Stimulated activated naive CD4-positive, alpha-beta T cell (primary cell): ENCODE data around the gene MEGF6.

Source experiments
- DNase-seq, 6 experiments: peaks; one replicate each; lab custom pipeline; 2025; lab: John Stamatoyannopoulos, UW

Gene MEGF6

GRCh38 chr1:3552751-3553150 lies 58.6 kb downstream of the MEGF6 start:
- no peak for DNase-seq

DNA sequence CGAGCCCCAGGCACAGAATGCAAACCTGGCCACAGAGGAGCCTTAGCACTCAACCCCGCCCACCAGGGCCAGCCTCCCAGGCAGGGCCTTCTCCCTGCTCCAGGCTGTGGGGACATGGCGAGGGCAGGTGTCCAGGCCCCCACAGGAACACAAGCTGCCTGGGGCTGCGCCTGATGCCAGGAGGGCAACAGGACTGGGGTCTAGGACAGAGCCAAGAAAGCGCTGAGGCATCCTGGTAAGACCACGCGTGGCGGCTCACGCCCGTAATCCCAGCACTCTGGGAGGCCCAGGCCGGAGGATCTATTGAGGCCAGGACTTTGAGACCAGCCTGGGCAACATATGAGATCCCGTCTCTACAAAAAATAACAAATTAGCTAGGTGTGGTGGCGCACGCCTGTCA lies 59.1 kb downstream of the MEGF6 start:
- DNase-seq: no peak

- no peak for DNase-seq
These were observed 59.6 kb downstream of the MEGF6 start for GRCh38 chr1:3551711-3552110.

GRCh38 chr1:3551290-3551678 lies 60.0 kb downstream of the MEGF6 start:
- DNase-seq: no peak

DNA sequence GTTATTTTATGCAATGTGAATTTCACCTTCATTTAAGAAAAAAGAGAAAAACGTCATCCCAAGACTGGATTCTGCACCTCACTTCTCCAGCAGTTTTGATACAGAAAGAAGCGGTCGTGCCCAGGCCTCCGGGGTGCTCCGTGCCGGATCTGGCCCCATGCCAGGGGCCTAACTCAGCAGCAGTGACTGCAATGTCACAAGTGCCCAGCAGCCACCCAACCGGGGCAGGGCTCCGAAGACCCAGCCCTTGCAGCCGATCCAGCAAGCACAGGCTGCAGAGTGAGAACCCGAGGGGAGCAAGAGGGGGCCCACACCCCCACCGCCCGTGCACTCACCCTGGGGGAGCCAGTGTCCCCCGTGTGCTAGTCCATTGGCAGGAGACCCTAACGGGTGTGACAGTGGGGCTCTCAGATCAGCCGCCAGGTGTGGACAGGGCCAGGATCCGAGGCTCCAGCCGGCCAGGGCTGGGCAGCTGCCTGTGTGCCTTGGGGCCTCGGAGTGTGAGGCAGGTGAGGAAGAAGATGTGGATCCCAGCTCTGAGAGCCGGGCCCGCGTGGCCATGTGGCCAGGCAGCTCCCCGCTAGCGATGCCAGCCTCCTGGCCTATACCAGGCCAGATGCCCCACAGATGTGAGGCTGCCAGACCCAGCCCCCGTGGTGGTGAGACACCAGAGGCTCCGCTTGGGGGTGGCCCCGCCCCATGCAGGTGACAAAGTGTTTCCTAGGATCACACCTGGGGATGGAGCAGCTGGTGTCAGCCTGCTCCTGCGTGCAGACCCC lies 60.6 kb downstream of the MEGF6 start:
- DNase-seq: no peak

- DNase-seq: no peak
These were observed 62.4 kb downstream of the MEGF6 start for GRCh38 chr1:3548895-3549294.

DNA sequence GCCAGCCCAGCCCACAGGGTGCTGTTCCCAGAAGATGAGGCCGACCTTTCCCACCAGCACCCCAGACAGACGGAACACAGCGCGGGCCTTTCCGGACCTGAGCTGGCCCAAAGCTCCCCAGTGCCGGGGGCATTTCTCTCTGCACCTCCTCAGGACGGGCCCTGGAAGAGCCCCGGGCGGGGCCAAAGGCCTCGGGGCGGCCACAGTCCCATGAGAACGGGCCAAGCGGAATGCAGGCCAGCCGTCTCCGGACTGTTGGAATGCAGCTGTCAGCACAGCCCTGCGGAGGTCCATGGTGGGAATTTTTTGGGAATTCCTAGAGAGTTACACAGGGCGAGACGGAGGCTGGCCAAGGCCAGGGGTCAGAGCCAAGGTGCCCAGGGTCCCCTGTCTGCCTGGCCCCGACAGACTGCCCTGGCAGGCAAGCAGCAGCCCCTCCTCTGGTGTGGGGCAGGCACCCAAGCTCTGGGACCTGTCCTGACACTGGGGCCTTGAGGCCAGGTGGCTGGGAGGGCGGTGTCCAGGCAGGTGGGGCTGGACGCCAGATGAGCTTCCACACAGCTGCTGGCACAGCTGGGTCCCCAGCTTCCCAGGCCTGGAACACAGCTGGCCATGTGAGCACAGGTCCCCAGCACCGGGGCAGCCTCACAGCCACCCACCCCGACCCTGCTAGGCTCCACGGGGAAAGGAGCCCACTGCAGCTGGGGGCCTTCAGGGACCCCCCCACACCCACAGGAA lies 63.0 kb downstream of the MEGF6 start:
- DNase-seq: no peak

DNA sequence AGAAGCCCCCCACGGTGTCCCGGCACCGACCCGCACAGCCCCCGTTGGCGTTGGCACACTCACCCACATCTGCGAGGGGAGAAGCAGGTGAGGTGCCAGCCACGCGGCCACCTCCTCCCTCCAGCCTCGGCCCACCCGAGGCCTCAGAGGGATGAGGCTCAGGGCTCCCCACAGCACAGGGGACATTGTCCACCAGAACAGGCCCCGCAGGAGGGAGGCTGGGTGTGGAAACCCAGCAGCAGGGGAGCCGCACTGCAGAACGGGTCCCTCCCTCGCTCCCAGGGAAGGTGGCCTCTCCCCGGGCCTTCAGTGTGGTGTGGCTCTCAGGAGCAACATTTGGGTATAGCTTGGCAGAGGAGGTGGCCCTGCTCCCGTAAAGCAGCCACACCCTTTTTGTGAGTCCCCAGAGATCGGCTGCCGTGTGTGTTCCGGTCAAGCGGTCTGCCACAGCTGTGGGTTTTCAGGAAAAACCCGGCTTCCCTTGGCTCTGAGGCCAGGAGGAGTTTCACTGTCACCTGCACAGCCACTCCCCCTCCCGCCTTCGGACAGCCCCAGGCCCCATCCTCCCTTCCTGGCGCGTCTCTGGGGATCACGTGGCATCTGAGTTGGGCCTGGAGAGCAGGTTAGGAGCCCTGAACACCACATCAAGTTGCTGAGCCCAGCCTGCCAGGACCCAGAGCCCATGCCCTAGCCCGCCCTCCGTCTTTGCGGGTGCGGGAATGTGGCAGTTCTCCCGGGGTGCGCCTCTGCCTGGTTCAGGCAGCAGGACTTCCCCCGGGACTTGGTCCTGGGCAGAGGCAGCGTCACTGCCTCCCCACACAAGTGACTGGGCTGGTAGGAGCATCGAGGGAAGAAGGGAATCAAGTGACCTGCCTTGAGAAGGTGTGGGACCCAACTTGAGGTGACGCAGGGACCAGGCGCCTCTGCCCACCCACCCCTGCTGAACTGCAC lies 64.0 kb downstream of the MEGF6 start:
- no peak for DNase-seq

DNA sequence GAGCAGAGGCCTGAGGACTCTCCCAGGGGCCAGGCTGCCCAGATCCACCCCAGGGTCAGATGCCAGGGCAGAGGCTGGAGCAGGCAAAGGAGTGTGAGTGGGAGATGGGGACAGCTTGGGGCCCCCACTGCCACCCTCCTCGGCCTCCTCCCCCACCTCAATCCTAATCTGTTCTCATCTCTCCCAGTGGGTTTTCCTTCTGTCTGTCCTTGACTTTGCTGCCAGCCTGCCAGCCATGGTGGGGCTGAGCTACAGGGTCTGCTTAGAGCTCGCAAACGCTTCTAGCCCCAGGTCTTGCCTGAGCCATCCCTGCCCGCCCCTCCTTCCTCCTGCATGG lies 65.3 kb downstream of the MEGF6 start:
- DNase-seq: no peak

- DNase-seq: no peak
These were observed 65.8 kb downstream of the MEGF6 start for GRCh38 chr1:3545363-3546047.

- DNase-seq: no peak
These were observed 67.0 kb downstream of the MEGF6 start for GRCh38 chr1:3544040-3544977.

- DNase-seq: no peak
These were observed 68.0 kb downstream of the MEGF6 start for GRCh38 chr1:3543076-3544039.

DNA sequence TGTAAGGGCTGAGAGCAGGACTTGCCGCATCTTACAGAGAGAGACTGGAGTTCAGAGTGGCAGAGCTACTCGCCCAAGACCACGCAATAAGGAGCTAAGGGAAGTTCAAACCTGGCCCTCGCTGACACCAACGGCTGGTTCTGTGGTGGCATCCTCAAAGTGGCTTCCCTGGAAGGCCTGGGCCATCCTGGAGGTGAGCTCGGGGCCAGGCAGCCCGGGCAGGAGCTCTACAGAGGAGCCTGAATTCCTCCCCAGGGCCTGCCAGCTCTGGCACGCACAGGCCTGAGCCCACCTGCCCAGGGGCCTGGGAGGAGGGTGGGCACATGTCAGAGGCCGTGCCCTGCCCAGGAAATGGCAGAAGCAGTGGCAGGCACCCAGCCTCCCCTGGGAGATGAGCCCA lies 68.6 kb downstream of the MEGF6 start:
- DNase-seq: no peak

DNA sequence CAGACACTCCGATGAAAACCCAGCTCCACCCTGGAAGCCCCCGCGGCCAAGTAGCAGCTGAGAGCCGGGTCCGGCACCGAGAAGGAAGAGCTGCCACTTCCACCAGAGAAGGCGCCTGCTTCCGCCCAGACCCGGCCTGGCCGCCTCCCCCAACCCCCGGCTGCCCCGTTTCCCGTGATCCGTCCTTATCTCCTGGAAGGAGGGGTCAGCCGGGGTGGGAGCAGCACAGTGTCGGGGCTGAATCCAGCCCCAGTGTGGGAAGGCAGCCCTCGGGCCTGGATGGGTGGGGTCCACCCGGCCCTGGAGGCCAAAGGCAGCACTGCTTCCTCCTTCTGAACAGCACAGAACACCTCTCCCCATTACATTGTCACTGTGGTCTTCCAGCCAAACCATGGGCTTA lies 69.4 kb downstream of the MEGF6 start:
- DNase-seq: no peak

- DNase-seq: no peak
These were observed 69.8 kb downstream of the MEGF6 start for GRCh38 chr1:3541465-3541864.

DNA sequence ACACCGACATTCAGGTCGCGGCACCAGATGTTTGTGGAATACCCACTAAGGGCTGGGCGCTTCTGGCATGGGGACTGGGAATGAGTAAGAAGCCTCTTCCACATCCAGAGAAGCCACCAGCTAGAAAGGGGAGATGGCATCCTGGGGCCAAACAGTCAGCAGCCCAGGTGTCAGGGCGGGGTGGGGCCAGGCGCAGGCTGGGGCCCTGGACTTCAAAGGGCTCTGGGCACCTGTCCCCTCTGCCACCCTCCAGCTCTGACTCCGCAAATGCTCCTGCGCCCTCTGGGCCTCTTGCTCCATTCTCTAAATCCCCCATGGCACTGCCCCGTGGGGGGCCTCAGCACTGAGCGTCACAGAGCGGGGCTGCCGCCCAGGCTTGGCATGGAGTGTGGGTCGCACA lies 70.4 kb downstream of the MEGF6 start:
- no peak for DNase-seq

- no peak for DNase-seq
These were observed 71.4 kb downstream of the MEGF6 start for GRCh38 chr1:3539707-3540425.

- DNase-seq: no peak
These were observed 73.9 kb downstream of the MEGF6 start for GRCh38 chr1:3537359-3537758.
